Heart left ventricle (tissue), 13 donors: ENCODE results near the gene PABPC1L.

Experiments used
- CTCF ChIP-seq, 12 donors: fragments of 200-600 bp; sonication (generic) in 4 of 12; IDR thresholded peaks; one replicate each; pipeline versions ENCODE4 v1.5.0 to v1.8.0; 2018 to 2022; ENCODE audit warnings: antibody characterized with exemption in 12 of 12, mild to moderate bottlenecking in 5 of 12
- POLR2A ChIP-seq, 2 donors: fragments of 450-650 bp; IDR thresholded peaks; one replicate each; pipeline ENCODE4 v1.6.1; 2017; ENCODE audit warnings: antibody characterized with exemption in 2 of 2, mild to moderate bottlenecking in 2 of 2, moderate library complexity in 2 of 2
- donor health status: ischemic (EF 13 %, LVEDD 7.1; RV severe dilation, severe dysfunction).
- donor health status: DM: no; HTN: yes; CAD: no.
- donor health status: DM: no; HTN: no; CAD: no.
- donor health status: ischemic (EF 25% LVEDD 6.9; RV normal size, moderate dysfunction).
- donor health status: ischemic (EF 25% LVEDD 5.7; RV mildly dilated, moderate dysfunction).
- donor health status: ischemic (EF 35%, LVEDD 5.7; RV mildly dilated, moderate dysfunction).
- donor health status: nonischemic (EF 11% LVEDD 7.7; RV severe dilation, severe dysfunction).
- donor health status: DM: yes; HTN: yes; CAD: no.
- donor health status: PGD.
- donor health status: ischemic (EF 29% LVEDD 5.4; RV normal size, mild dysfunction).
- donor health status: nonischemic (EF 23%, LVEDD 6.1; RV moderate dilation, normal function).

DNA sequence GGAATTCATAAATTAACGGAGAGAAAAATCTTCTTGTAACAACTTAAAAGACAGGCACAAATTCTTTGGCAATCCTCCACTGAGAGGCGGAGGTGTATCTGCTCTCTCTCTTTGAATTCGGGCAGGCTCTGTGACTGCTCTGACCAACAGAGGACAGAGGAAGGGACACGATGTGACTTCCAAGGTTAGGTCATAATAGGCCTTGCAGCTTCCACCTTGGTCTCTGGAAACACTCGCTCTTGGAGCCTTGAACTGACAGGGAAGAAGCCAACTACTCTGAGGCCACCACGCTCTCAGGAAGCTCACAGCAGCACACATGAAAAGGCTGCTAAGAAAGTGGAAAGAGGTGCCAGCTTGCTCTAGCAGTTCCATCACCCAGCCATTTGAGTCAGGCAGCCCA, 35.4 kb downstream of the PABPC1L start:
- TF ChIP-seq CTCF (IDR thresholded peaks at IDR 0.05) (no peak), POLR2A (IDR thresholded peaks at IDR 0.05) (no peak)
